Neural cell (in vitro differentiated cells): Measurements from ENCODE around the gene GSE1. TPM values are rescaled to one million over a fixed set of nuclear protein-coding genes. Genes with fewer than 3 reads are reported as not detected.

Source experiments
- H2AFZ ChIP-seq: fragments of 200-600, 300-800 bp; sonication (generic), shearing (Covaris generic); 2 replicates; pipeline ENCODE4 v1.6.0; 2014; ENCODE audit warnings: low read depth, mild to moderate bottlenecking, antibody characterized with exemption, low read length, moderate library complexity
- H3F3A ChIP-seq: fragments of 200-600 bp; shearing (Covaris generic); 2 replicates; pipeline ENCODE4 v1.6.1; 2016; ENCODE audit warnings: mild to moderate bottlenecking, moderate library complexity, mixed read lengths, antibody characterized with exemption, low read length; ENCODE audit not compliant: insufficient read depth, poor library complexity, severe bottlenecking
- H3K27ac ChIP-seq: fragments of 200-600, 300-800 bp; sonication (generic), shearing (Covaris generic); 2 replicates; pipeline ENCODE4 v1.5.1; 2014; ENCODE audit warnings: mild to moderate bottlenecking, low read length, moderate library complexity
- H3K27me3 ChIP-seq: fragments of 300-800, 200-600 bp; sonication (generic), shearing (Covaris generic); 2 replicates; pipeline ENCODE4 v1.6.0; 2014; ENCODE audit warnings: mild to moderate bottlenecking, low read depth, low read length, moderate library complexity; ENCODE audit not compliant: insufficient read depth
- H3K36me3 ChIP-seq: fragments of 300-800, 200-600 bp; sonication (generic), shearing (Covaris generic); 2 replicates; pipeline ENCODE4 v1.5.1; 2014; ENCODE audit warnings: mild to moderate bottlenecking, antibody characterized with exemption, low read length, moderate library complexity; ENCODE audit not compliant: insufficient read depth
- H3K4me2 ChIP-seq: fragments of 300-800, 200-600 bp; sonication (generic), shearing (Covaris generic); 2 replicates; pipeline ENCODE4 v1.6.0; 2014; ENCODE audit warnings: mild to moderate bottlenecking, low read length
- H3K4me3 ChIP-seq: fragments of 300-800, 200-600 bp; sonication (generic), shearing (Covaris generic); 2 replicates; pipeline ENCODE4 v1.5.1; 2014; ENCODE audit warnings: mild to moderate bottlenecking, low read length, moderate library complexity
- H3K79me2 ChIP-seq: fragments of 200-600 bp; shearing (Covaris generic); replicated peaks from 2 replicates; pipeline ENCODE4 v1.6.0; 2014; ENCODE audit warnings: mild to moderate bottlenecking, low read length, moderate library complexity; ENCODE audit not compliant: insufficient read depth
- H3K9ac ChIP-seq: fragments of 300-800, 200-600 bp; sonication (generic), shearing (Covaris generic); 2 replicates; pipeline ENCODE4 v1.6.1; 2016; ENCODE audit warnings: mild to moderate bottlenecking, low read length, mixed read lengths
- H3K9me2 ChIP-seq: fragments of 200-600 bp; shearing (Covaris generic); 2 replicates; pipeline ENCODE4 v1.6.1; 2016; ENCODE audit warnings: mild to moderate bottlenecking, low read length, mixed read lengths; ENCODE audit not compliant: insufficient read depth
- H3K9me3 ChIP-seq: fragments of 200-600, 300-800 bp; sonication (generic), shearing (Covaris generic); 2 replicates; pipeline ENCODE4 v1.6.1; 2016; ENCODE audit warnings: mild to moderate bottlenecking, mixed run types, low read length, moderate library complexity, mixed read lengths
- H4K20me1 ChIP-seq: fragments of 200-600 bp; shearing (Covaris generic); 2 replicates; pipeline ENCODE4 v1.6.1; 2016; ENCODE audit warnings: mild to moderate bottlenecking, mixed run types; ENCODE audit not compliant: insufficient read depth
- CTCF ChIP-seq: fragments of 450-650 bp; IDR thresholded peaks from 2 replicates; pipeline ENCODE4 v1.5.1; 2014; ENCODE audit warnings: antibody characterized with exemption, mild to moderate bottlenecking, moderate library complexity; ENCODE audit not compliant: poor library complexity, severe bottlenecking
- EP300 ChIP-seq: fragments of 450-650 bp; conservative IDR thresholded peaks from 2 replicates; pipeline ENCODE4 v1.6.1; 2014; ENCODE audit warnings: antibody characterized with exemption, mild to moderate bottlenecking, moderate library complexity; ENCODE audit not compliant: poor library complexity, severe bottlenecking
- EZH2 ChIP-seq: fragments of 200-600, 300-800 bp; shearing (Covaris generic), sonication (generic); IDR thresholded peaks from 2 replicates; pipeline ENCODE4 v1.6.1; 2014; ENCODE audit warnings: antibody characterized with exemption, low read length, borderline replicate concordance, mild to moderate bottlenecking; ENCODE audit not compliant: insufficient read depth, poor library complexity, severe bottlenecking
- MXI1 ChIP-seq: fragments of 450-650 bp; conservative IDR thresholded peaks from 2 replicates; pipeline ENCODE4 v1.6.1; 2014; ENCODE audit warnings: antibody characterized with exemption, mild to moderate bottlenecking; ENCODE audit not compliant: poor library complexity, severe bottlenecking
- POLR2AphosphoS5 ChIP-seq: IDR thresholded peaks from 2 replicates; pipeline ENCODE4 v1.6.1; 2012
- RAD21 ChIP-seq: fragments of 450-650 bp; conservative IDR thresholded peaks from 2 replicates; pipeline ENCODE4 v1.6.1; 2014; ENCODE audit warnings: antibody characterized with exemption, mild to moderate bottlenecking, moderate library complexity
- REST ChIP-seq: IDR thresholded peaks from 2 replicates; pipeline ENCODE4 v1.6.1; 2012; ENCODE audit warnings: borderline replicate concordance
- SMC3 ChIP-seq: fragments of 450-650 bp; conservative IDR thresholded peaks from 2 replicates; pipeline ENCODE4 v1.6.1; 2014; ENCODE audit warnings: antibody characterized with exemption, mild to moderate bottlenecking, moderate library complexity; ENCODE audit not compliant: poor library complexity
- TAF1 ChIP-seq: IDR thresholded peaks from 2 replicates; pipeline ENCODE4 v1.6.1; 2012; ENCODE audit warnings: low read depth
- polyA plus RNA-seq: library from polyadenylated mRNA; depleted of rRNA; stranded (reverse); fragments of >200 nt; gene quantifications from 2 replicates; pipeline ENCODE4 v1.2.3, GENCODE V29; 2014

GSE1 gene
- polyA plus RNA-seq, 1 donor from 2014 or later, result 35.6 TPM

GRCh38 chr16:85580684-85581083 is 32.4 kb upstream of the GSE1 start:
- TF ChIP-seq POLR2AphosphoS5 (no peak), CTCF (no peak), SMC3 (no peak), TAF1 (no peak), RAD21 (no peak), EP300 (no peak), EZH2 (no peak), REST (no peak), MXI1 (no peak)
- peaks cover 10% of the 10 kb centered on the region for H3F3A ChIP-seq
- no peaks in the 10 kb centered on the region for H3K36me3 ChIP-seq
- H4K20me1 ChIP-seq, result peaks cover 4% of the 10 kb centered on the region
- no peak overlapping the region for H3K9ac ChIP-seq
- no peak overlapping the region for H3K4me3 ChIP-seq
- no peak overlapping the region for H2AFZ ChIP-seq
- no peaks in the 10 kb centered on the region for H3K9me2 ChIP-seq
- peaks cover 99% of the 10 kb centered on the region for H3K79me2 ChIP-seq
- H3K9me3 ChIP-seq, result no peaks in the 10 kb centered on the region
- no peak overlapping the region for H3K27ac ChIP-seq
- H3K27me3 ChIP-seq, result no peaks in the 10 kb centered on the region
- H3K4me2 ChIP-seq, result no peak overlapping the region

- Histone ChIP-seq H3K27me3 (no peaks in the 10 kb centered on the region), H2AFZ (no peak overlapping the region), H3F3A (peaks cover 10% of the 10 kb centered on the region), H3K4me2 (no peak overlapping the region), H3K9me2 (no peaks in the 10 kb centered on the region), H3K27ac (peak overlapping the region; percentile 91), H3K4me3 (peak overlapping the region; percentile 60), H3K9ac (peak overlapping the region; percentile 76), H3K79me2 (peaks cover 99% of the 10 kb centered on the region), H3K36me3 (no peaks in the 10 kb centered on the region), H3K9me3 (no peaks in the 10 kb centered on the region), H4K20me1 (no peaks in the 10 kb centered on the region)
- no peak for TF ChIP-seq CTCF
- TF ChIP-seq TAF1, result no peak
- TF ChIP-seq REST, result no peak
- TF ChIP-seq SMC3, result no peak
- no peak for TF ChIP-seq RAD21
- TF ChIP-seq POLR2AphosphoS5, result no peak
- no peak for TF ChIP-seq EP300
- no peak for TF ChIP-seq MXI1
Measured at GRCh38 chr16:85582229-85582991, 30.7 kb upstream of the GSE1 start.
